Dermis blood vessel endothelial cell (primary cell): ENCODE measurements around the gene GPR55. TPM values are rescaled to one million over a fixed set of nuclear protein-coding genes. Genes with fewer than 3 reads are reported as not detected.
"Not testable (repeated sequence)": the region's sequence is repeated elsewhere in the genome, so short reads cannot be mapped to it uniquely, and the experiment has no call there.

Source experiments
- DNase-seq: peaks from one replicate; pipeline ENCODE4 v3.0.0; 2010
- total RNA-seq: library from RNA; depleted of rRNA; stranded (reverse); fragments of >200 nt; gene quantifications from 2 replicates; pipeline ENCODE4 v1.2.3, GENCODE V29; 2014

Gene GPR55
- total RNA-seq, 1 donor from 2014 or later: not detected

- no peak for DNase-seq
These were observed 25.9 kb upstream of the GPR55 start for GRCh38 chr2:230950874-230951339.

DNA sequence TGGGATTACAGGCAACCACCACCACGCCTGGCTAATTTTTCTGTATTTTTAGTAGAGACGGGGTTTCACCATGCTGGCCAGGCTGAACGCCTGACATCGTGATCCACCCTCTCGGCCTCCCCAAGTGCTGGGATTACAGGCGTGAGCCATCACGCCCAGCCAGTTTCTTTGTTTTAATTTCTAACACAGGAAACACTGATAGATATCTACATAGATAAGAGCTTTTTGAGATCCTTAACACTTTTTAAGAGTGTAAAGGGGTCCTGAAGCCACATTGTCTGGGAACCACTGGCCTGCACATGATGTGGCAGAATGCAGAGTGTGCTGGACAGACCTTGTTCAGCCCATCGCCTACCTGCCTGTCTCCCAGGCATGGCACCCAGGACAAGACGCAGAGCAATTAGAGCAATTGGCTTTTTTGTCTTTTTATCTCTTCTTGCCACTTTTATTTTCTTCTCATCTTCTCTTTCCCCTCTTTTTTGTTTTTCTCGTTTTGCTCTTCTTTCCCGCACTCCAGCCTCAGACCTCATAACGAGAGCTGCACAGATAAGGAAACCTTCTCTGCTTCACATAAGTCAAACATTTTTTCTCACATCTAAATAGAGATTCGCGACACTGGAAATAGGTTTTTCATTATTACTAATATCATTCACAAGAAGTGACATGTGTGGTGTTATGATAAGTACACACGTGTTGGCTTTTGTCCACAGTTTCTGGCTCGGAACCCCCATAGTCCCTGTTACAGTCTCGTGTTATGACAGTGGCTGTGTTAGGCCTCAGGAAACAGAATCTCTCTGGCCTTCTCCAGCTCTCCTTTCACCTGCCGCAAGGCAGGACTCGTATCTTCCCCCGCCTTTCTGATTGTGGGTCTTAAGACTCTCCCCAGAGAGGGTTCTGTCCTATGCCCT, 25.2 kb upstream of the GPR55 start:
- no peak for DNase-seq

DNA sequence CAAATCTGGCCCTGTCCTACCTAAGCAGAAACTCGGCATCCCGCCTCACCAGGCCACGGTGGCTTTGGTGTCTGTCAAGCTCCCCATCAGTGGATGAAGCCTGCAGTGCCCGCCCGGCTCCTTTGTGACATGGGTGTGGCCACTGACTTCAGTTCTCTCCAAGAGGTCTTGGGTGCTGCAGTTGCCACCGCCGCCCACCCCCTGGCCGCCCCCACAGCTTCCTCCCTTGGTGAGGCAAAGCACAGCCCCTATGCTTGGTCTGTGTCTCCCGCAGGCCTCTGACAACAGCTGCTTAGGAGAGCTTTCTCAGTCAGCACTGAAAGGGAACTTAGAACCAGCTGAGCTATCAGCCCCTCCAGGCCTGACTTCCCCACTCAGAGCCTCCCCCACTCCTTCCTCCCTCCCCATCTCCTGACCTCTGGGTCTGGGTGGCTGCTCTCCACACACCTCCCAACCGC, 22.9 kb upstream of the GPR55 start:
- no peak for DNase-seq

- no peak for DNase-seq
These were observed 22.2 kb upstream of the GPR55 start for GRCh38 chr2:230947235-230947576.

GRCh38 chr2:230946429-230947234, 21.6 kb upstream of the GPR55 start:
- DNase-seq: no peak

DNA sequence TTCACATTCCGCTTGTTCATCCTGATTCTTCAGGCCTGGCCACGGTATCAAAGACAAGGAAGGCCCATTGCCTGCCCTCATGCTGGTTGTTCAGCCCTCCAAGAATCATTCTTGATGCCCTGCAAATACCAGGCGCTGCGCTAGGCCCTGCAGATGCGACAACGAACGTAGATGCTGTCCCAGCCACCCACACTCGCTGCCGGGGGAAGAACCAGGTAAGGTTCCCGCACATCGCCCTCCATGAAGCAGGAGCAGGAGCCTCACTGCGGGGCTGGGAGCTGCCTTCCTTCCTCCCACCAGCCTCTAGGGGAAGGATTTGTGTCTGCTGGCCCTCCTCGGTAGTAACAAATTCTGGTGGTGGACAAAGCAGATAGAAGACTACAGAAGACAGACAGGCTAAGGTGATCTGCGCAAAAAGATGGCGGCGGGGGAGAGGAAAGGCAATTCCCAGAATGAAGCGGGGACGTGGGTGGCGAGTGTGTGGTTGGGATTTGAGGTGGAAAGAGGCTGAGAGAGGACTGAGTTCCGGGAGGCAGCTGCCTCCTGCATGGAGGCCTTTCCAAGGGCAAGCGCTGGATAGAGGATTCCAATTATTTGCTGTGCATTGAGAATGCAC, 19.8 kb upstream of the GPR55 start:
- no peak for DNase-seq

- DNase-seq: no peak
These were observed 19.1 kb upstream of the GPR55 start for GRCh38 chr2:230944123-230944653.

DNA sequence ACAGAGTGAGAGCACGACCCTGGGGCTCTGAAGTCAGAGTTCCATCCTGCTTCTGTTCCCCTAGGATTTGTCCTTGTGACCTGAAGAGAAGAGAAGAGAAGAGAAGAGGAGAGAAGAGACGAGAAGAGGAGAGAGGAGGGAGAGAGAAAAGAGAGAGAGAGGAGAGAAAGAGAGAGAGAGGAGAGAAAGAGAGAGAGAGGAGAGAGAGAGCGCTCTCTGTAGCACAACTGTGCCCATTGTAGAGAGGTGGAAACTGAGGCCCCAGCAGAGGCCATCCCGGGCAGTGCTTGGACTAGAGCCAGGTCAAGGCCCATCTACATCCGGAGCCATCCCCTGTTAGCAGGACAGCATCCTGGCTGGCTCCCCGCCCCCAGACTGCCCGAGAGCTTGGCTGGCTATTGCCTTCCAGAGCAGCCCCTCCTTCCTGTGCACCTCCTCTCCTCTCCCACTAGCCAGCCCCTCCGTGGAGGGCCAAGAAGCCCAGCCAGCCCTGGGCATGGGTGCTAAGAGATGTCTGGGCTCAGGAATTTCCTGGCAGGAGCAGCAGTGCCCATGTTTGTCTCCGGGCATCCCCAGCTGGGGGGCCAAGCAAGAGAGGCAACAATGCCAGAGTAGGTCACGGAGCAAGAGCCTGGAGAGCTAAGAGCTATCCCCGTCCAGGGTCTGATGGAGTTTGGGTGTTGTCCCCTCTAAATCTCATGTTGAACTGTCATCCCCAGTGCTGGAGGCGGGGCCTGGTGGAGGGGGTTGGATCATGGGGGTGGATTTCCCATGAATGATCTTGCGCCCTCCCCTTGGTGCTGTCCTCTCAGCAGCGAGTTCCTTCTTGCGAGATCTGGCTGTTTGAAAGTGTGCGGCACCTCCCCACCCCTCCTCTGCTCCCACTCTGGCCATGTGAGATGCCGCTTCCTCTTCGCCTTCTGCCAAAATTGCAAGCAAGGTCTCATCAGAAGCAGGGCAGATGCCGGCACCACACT, 18.2 kb upstream of the GPR55 start:
- DNase-seq: no peak

DNA sequence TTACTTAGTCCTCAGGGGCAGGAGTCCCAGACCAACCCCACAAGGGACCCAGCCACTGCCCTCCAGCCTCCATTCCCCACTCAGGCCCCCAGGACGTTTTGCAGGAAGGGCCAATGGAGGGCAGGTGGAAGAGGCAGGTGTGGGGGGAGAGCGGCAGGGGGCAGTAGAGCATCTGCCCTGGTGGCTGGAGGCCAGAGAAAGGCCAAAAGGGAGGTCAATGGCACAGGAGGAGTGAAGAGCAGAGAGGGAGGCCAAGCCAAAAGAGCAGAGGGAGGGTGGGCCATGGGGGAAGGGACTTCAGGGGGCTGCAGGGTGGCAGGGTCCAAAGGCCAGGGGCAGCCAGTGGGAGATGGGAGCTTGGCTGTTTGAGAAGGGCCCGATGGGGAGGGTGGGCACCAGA, 17.3 kb upstream of the GPR55 start:
- no peak for DNase-seq

- DNase-seq: no peak
These were observed 16.4 kb upstream of the GPR55 start for GRCh38 chr2:230941202-230942180.

GRCh38 chr2:230940471-230940815, 15.4 kb upstream of the GPR55 start:
- no peak for DNase-seq

DNA sequence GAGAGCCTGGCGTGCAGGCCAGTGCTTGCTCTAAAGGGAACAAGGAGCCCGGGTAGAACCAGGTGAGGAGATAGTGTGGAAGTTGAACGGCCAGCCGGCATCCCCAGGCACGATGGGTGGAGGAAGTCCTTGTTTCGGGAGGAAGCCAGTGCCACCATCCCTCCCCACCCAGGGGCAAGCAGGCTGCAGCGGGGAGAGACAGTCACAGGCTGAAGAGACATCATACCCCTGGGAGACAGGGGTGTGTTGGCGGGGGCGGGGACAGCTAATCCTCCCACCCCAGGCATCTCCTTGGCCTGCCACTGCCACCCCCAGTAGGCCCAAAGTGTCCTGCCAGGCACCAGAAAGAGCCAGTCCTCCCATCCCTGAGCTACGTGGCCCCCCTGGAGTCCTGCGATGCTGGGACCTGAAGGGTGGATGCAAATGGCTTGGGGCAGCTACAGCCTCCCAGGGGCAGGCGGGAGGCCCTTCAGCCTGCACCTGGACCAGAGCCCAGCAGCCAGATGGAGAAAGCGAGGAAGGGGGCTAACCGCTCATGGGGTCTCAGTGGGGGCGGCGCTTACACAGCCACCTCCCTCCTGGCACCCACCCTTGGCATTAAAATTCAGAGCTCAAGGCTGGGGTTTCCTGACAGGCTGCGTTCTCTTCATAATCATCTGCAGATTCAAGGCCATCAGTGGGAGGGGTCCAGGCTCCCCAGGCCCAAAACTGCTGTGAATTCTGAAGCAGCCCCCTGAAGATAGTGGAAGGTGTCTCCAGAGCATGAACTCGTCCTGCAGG, 14.8 kb upstream of the GPR55 start:
- no peak for DNase-seq

GRCh38 chr2:230939066-230939591, 14.1 kb upstream of the GPR55 start:
- no peak for DNase-seq

DNA sequence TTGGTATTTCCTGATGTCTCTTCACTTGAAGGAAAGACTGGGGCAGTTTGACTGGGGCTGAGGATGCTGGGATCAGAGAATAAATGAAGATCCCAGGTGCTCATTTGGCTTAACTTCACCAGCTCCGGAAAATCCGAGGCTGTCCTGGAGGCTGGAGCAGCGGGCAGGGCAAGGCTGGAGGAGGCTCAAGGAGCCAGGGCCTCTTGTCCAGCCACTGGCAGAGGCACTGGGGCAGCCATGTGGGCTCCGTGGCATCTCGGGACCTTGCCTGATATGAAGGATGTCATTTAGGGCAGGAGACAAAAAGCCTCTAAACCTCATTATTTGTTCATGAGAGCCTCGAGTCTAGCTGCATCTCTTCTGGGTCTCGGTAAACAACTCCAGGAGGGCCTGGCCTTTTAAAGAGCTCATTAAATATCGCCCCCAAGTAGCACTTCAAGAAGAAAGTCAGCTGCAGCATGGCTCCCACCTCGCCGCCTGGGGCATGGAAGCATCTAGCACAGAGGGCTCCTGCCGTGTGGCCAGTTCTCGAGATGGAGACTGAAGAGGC, 13.5 kb upstream of the GPR55 start:
- DNase-seq: no peak

GRCh38 chr2:230938098-230938497, 13.1 kb upstream of the GPR55 start:
- DNase-seq: no peak

GRCh38 chr2:230937362-230937761, 12.3 kb upstream of the GPR55 start:
- no peak for DNase-seq

GRCh38 chr2:230936243-230936642, 11.2 kb upstream of the GPR55 start:
- not testable (repeated sequence) for DNase-seq

GRCh38 chr2:230935130-230935430, 10.0 kb upstream of the GPR55 start:
- no peak for DNase-seq
